Activated naive CD4-positive, alpha-beta T cell (primary cell): ENCODE measurements around the gene TTC23.
"Not testable (repeated sequence)": the region's sequence is repeated elsewhere in the genome, so short reads cannot be mapped to it uniquely, and the experiment has no call there.

Source experiments
- DNase-seq, 4 experiments: peaks; one replicate each; lab custom pipeline; 2025; lab: John Stamatoyannopoulos, UW

The TTC23 gene

GRCh38 chr15:99120050-99120777 is 129.2 kb downstream of the TTC23 start:
- DNase-seq = no peak

DNA sequence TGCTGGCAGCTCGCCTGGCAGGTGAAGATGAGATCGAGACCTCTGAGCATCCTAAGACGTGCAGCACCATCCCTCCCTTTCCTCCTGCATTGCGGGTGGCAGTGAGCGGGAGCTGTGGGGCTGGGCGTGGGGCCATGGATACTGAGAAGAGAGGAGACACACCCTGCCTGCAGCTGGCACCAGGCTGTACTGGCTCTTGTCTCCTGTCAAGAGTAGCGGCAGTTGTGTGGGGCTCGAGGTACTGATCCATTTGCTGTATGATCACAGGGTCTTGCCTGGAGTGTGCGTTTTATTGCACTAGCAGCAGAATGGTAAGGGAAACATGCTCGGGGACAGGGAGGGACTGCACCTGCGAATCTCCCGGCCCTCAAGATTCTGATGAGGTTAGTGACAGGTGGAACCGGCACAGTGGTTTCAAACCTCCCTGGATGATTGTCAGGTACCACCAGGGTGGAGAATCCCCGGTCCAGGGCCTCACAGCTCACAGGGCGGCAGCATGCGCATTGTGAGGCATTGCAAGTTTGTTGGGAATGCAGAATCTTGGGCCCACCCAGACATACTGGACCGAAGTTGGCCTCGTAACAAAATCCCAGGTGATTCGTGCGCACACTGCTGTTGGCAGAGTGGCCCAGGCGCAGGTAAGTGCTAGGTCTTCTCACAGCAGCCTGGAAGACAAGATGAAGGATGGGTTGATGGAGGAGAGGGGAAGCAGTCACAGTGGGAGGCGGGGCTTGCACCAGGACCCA is 130.4 kb downstream of the TTC23 start:
- no peak for DNase-seq

DNA sequence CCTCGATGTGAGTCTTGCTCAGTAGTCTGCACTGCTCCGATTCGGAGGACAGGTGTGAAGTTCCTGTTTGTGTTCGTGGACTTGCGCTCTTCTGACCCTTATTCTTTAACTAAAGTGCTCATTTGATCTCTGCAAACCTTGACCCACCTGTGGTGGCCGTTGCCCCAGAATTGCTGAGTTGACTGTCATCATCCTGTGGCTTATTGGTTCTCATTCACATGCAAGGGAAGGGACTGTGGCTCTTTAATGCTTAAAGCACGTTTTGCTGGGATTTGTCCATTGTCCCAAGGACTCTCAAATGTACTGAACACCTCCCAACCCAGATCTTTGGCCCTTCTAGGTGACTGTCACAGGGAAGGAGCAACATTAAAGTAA is 131.1 kb downstream of the TTC23 start:
- no peak for DNase-seq

- no peak for DNase-seq
Observed at GRCh38 chr15:99117563-99118257, 131.7 kb downstream of the TTC23 start.

DNA sequence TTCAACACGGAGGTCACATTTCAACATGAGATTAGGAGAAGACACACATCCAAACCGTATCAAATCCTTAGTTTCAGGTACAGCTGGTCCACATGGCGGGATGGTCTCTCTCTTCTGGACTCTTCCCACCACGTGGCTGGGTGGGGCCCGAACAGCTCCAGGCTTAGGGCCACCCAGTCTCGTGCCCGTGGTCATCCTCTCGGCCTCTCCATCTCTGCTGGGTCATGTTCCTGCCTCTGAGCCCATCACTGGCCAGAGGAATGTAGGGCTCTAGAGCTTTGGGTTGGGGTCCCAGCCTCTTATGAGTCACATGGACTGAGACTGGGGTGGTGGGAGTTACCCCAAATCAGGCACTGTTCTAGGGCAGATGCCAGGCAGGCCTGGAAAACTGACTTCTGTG is 132.3 kb downstream of the TTC23 start:
- DNase-seq = no peak

GRCh38 chr15:99115300-99116215 is 133.8 kb downstream of the TTC23 start:
- DNase-seq = no peak

GRCh38 chr15:99114511-99115299 is 134.7 kb downstream of the TTC23 start:
- no peak for DNase-seq

DNA sequence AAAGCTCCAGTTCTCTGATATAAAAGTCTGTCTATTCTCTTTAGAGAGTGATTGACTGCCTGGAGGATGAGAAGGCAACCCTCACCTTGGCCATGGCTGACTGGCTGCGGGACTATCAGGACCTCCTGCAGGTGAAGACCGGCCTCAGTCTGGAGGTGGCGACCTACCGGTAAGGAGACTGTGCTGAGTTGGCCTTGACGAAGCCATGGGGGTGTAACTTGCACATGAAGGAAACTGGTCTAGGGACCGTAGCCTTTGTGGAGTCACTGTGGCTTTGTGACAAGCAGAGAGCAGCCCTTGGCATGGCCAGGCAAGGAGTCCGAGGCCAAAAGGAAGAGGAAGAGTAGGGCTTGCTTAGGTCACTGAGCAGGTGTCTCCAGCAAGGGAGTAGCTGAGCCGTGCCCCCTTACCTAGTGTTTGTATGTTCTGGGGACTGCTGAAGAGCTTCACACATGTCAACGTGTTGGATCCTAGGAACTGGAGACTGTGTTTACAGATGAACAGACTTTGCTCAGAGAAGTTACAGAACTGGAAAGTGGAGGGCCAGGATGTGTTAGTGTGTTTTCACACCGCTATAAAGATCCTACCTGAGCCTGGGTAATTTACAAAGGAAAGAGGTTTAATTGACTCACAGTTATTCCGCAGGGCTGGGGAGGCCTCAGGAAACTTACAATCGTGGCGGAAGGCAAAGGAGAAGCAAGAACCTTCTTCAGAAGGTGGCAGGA is 135.7 kb downstream of the TTC23 start:
- no peak for DNase-seq

- not testable (repeated sequence) for DNase-seq
Observed at GRCh38 chr15:99111641-99112040, 137.7 kb downstream of the TTC23 start.

DNA sequence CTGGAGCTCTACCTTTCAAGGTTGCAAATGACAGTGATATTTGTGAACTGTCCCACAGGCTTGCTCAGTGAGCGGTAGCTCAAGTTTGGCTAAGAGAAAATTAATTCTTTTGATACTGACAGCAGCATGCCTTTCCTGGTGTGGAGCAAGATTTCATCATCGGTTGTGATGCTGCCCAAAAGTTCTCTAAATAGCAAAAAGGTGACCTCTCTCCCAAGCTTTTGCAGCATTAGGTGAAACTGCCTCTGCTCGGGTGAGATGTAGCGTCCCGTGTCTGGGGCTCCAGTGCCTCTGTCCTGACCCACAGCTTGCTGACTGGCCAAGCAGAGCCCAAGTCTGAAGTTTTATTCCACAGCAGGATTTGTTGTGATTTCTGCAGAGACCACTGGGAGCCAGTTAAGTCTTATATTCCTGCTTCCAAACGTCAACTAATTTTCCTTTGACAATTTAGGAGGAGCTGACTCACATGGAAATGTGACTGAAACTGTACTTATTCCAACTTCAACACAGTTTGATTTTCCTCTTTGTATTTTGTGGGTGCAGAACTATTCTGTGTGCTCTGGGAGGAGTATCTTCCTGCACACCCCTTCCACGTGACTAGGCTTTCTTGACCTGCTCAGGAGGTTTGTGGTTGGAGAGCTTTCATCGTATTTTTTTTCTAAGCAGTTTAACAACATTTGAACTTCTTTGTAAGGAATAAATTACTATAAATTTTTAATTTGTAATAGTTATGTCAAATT is 138.6 kb downstream of the TTC23 start:
- no peak for DNase-seq

DNA sequence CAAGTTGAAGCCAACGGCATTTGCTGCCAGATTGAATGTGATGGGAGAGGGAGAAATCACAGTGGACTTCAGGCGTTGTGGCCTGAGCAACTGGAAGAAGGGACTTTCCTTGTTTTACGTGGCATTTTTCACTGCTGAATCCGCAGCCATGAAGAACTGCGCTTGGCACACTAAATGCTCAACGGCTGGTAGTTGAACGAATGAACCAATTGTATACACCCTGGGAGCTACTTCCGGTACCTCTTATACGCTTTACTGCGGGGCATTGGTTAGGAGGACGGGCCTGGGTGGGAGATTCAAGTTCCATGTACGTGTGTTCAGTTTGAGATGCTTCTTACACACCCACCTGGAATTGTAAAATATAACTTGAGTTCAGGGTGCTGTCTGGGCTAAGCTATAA is 139.3 kb downstream of the TTC23 start:
- no peak for DNase-seq

DNA sequence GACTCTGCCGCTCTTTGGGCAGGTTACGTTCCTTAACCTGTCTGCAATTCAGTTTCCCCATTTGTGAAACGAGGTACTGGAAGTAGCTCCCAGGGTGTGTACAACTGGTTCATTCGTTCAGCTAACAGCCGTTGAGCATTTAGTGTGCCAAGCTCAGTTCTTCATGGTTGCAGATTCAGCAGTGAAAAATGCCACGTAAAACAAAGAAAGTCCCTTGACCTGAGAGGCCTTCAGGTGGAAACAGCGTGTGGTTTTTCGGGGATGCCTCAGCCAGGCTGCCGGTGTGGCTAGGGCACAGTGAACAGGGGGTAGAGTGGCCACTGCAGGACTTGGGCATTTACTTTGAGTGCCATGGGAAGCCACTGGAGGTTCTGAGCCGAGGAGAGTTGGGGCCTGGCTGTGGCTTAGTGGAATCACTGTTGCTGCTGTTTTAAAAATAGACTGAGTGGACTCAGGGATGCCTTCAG is 139.8 kb downstream of the TTC23 start:
- no peak for DNase-seq

GRCh38 chr15:99108993-99109392 is 140.4 kb downstream of the TTC23 start:
- DNase-seq = no peak

DNA sequence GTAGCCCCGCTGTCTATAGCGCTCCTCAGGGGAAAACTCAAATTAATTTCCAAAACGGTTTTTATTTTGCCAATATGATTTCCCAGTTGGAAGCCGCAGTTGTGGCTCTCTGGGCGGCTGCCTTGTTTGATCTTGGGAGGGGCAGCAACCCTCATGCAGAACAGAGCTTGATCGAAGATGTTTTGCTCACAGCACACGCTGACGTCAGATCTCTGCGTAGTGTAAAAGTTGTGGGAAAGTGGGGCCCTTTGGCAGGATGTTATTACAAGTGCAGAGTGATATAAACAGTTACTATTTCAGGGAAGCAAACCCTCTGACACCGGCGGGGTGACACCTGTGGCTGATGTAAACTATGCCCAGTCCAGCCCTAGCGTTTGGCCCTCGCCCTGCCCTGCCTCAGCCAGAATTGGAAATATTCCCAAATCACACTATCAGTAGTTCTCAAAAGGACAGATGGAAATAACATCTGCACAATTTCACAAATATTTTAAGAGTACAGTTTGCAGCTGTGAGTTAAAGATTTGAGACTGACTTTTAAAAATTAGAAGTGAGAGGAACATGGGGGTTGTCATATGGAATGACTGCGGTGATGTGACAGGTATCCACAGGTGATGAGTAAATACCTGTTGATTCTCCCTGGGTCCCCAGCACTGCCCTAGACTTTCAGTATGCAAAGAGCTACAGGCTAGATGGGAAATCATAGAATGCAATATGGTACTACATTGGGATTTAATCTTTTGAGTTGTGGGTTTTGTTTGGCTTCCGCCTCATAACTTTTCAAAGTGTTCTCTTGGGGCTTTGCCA is 142.8 kb downstream of the TTC23 start:
- DNase-seq = no peak

DNA sequence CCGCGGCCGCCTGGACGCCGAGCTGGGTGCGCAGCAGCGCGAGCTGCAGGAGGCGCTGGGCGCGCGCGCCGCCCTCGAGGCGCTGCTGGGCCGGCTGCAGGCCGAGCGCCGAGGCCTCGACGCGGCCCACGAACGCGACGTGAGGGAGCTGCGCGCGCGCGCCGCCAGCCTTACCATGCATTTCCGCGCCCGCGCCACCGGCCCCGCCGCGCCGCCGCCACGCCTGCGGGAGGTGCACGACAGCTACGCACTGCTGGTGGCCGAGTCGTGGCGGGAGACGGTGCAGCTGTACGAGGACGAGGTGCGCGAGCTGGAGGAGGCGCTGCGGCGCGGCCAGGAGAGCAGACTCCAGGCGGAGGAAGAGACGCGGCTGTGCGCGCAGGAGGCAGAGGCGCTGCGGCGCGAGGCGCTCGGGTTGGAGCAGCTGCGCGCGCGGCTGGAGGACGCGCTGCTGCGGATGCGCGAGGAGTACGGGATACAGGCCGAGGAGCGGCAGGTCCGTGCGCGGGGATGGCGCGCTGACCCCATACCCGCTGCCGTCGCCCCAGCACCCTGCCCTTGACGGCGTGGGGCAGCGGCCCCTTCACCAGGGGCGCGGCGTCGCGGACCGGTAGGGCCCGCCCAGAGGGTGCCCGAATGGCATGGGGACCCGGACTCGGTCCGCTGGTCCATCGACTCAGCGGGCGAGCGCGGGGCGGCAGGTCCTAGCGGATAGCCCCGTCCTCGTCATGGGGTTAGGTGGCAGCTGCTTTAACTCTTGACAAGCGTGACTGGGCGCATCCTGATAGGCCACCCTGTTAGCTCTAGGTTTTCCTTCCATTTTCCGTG is 143.7 kb downstream of the TTC23 start:
- no peak for DNase-seq

- DNase-seq = no peak
Observed at GRCh38 chr15:99104788-99105513, 144.4 kb downstream of the TTC23 start, which contains the start of gene SYNM. SYNM (plus strand) TSS chr15:99105080; CDS start chr15:99105200, 120 bp downstream.

DNA sequence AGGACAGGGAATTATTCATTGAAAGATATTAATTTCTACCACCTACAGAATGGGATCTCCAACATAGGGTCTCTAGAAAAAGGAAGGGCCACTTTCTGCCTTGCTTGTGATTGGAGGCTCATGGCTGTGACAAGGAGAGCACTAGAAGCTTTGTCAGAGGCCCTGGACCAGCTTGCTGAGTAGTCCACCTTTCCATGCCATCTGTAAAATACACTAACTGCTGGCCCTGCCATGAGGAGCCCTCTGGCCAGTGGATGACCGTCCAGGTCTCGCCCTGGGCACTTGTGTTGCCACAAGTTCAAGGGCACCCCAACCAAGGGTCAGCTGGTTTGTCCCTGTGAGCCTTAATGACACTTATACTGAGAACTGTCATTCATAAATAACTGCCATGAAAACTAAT is 146.1 kb downstream of the TTC23 start:
- no peak for DNase-seq
